Activated T-helper 2 cell treated with anti-CD3 and anti-CD28 coated beads, Interferon-gamma antibody, Interleukin-2, Interleukin-4, amounts not matched to agents 10 μg/mL and 5 μg/mL and 100 μg/mL, durations not matched to agents 14 hours and 24 hours and 36 hours (primary cell): ENCODE measurements around the gene NCAM1. TPM values are rescaled to one million over a fixed set of nuclear protein-coding genes. Genes with fewer than 3 reads are reported as not detected.

Experiments used
- DNase-seq: peaks from one replicate; pipeline ENCODE4 v3.0.0; 2021; ENCODE audit warnings: low spot score
- H3K27ac Mint-ChIP-seq: one replicate; pipeline ENCODE4 v1.8.0; 2021; ENCODE audit warnings: mixed read lengths
- H3K27me3 Mint-ChIP-seq: one replicate; pipeline ENCODE4 v1.8.0; 2021; ENCODE audit warnings: low read depth, mixed read lengths
- H3K36me3 Mint-ChIP-seq: one replicate; pipeline ENCODE4 v1.8.0; 2021; ENCODE audit warnings: low read depth, mixed read lengths
- H3K4me1 Mint-ChIP-seq: one replicate; pipeline ENCODE4 v1.8.0; 2021; ENCODE audit warnings: low read depth, mixed read lengths
- H3K4me3 Mint-ChIP-seq: one replicate; pipeline ENCODE4 v1.8.0; 2021; ENCODE audit warnings: low read depth, mild to moderate bottlenecking, moderate library complexity, mixed read lengths
- H3K9me3 Mint-ChIP-seq: one replicate; pipeline ENCODE4 v1.8.0; 2021; ENCODE audit warnings: mixed read lengths
- intact Hi-C: fragments of 100-400 bp; cut with micrococcal nuclease; formaldehyde crosslinking; loops from one replicate; pipeline ENCODE4 v1.15.1; 2023
- total RNA-seq: library from RNA; stranded (reverse); gene quantifications from 2 replicates; pipeline ENCODE4 v1.2.3, GENCODE V29; 2022

NCAM1 gene
- total RNA-seq, 1 donor from 2014 or later = not detected

DNA sequence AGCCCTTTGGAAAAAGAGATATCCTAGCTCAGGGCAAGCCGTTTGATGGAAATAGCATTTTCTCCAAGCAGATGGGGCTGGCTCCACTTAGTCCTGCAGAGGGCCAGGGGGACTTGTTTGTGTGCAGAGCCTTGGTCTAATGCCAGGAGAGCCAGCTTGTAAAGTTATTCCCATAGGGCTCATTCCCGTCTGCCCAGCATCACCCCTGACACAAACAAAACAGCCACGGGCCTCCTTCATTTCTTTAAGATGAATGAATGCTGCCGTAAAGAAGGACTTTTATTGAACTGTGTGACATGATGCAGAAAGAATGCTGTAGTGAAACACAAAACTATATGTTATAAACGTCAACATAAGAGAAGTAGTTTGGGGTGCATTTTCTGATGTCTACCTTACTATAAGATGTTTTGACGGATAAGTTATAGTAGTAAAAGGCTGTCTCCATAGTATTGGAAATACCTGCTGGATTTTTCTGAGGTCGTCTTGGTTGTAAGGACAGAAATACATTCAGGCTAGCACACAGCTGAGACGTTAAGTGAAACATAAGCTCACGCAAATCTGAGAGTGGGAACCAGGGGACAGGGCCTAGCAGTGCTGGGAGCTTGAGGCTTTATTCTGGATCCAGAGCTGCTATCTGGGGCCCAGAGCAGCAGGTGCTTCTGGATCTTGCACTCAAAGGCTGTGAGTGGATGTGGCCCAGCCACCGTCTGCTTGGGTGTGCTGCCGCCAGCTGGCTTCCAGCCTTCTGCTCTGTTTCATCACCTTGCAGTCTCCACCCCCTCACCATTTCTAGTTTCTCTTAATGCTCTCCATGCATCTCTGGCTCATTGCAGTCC, 53.3 kb downstream of the NCAM1 start:
- H3K27me3 Mint-ChIP-seq = no peaks in the 10 kb centered on the region
- H3K9me3 Mint-ChIP-seq = no peaks in the 10 kb centered on the region
- H3K4me1 Mint-ChIP-seq = no peaks in the 10 kb centered on the region
- no peaks in the 10 kb centered on the region for H3K36me3 Mint-ChIP-seq
- DNase-seq = no peak
- no peak overlapping the region for H3K27ac Mint-ChIP-seq
- intact Hi-C loops = no loop called here
- H3K4me3 Mint-ChIP-seq = no peak overlapping the region

DNA sequence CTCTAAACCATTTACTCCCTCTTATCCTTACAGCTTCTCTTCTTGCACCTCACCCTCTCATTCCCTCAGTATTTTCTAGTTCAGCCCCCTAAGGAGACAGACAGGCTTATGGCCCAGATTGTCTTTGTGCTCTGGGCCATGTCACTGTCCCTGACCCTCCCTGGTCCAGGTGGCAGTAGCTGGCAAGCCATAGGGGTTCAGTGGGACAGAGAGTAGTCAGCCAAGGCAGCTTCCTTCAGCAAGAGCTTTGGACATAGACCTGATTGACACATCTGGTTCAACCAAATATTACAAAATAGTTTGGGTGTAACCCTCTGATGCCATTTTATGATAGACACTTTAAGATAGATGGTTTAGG, 53.9 kb downstream of the NCAM1 start:
- Mint-ChIP-seq H3K27me3 (no peaks in the 10 kb centered on the region), H3K4me3 (no peak overlapping the region), H3K9me3 (no peaks in the 10 kb centered on the region), H3K4me1 (no peaks in the 10 kb centered on the region), H3K27ac (no peak overlapping the region), H3K36me3 (no peaks in the 10 kb centered on the region)
- intact Hi-C loops = no loop called here
- DNase-seq = no peak

DNA sequence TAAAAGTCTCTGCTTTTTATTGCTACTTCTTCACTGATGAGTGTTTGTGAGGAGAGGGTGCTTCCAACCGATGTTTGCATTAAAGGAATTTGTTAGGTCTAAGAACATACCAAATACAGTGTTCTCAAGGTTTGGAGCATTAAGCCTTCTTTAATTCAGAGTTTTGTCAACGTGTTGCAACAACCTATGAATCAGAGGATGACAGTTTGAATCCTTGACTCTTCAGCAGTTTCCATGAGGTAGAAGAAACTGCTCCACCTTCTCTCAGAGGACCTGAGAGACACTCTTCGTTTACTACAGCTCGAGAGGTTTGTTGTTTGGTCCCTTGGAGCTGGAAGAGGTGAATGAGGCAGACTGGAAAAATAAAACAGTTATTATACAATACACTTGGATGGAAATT, 55.7 kb downstream of the NCAM1 start:
- Mint-ChIP-seq H3K27me3 (no peaks in the 10 kb centered on the region), H3K9me3 (no peaks in the 10 kb centered on the region), H3K4me3 (no peak overlapping the region), H3K4me1 (no peaks in the 10 kb centered on the region), H3K27ac (no peak overlapping the region), H3K36me3 (no peaks in the 10 kb centered on the region)
- no peak for DNase-seq
- intact Hi-C loops = no loop called here

DNA sequence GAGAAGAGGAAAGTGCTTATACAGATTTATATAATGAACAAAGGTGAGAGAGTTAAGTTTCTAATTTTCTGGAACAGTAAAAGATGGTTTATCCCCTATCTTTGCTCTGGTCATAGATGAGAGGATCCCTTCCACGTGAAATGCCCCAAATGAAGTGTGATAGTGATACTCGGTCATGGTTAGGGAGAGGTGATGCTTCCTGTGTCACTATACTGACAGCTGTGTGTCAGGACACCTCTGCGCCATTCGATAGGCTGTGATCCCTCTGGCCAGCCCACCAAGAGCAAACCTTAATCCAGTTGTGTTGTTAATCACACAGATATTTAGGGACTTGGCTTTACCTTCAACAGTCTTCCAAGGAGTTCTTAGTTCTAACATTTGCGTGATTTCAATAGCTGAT, 57.7 kb downstream of the NCAM1 start:
- intact Hi-C loops = no loop called here
- Mint-ChIP-seq H3K4me3 (no peak overlapping the region), H3K4me1 (no peaks in the 10 kb centered on the region)

DNA sequence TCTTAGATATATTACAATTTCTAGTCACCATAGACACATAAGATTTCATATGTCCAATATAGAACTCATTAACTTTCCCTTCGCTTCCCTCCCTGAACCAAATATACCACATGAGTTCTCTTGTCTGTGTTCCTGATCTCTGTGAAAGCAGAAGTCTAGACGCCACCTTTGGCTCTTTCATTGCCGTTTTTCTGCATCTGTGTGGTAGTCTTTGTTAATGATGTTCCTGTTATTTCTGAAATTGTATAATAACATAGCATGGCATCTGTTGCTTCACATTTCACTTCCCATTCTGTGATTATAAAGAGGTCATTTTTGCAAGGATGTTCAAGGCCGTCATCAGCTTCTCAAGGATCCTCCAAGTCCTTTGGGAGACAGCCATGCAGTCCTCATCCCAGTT, 58.5 kb downstream of the NCAM1 start:
- DNase-seq = no peak
- Mint-ChIP-seq H3K27me3 (no peaks in the 10 kb centered on the region), H3K4me3 (no peak overlapping the region), H3K4me1 (no peaks in the 10 kb centered on the region), H3K9me3 (no peaks in the 10 kb centered on the region), H3K36me3 (no peaks in the 10 kb centered on the region), H3K27ac (no peak overlapping the region)
- intact Hi-C loops = no loop called here

More for the DNA sequence above, 57.7 kb downstream of the NCAM1 start:
- Mint-ChIP-seq H3K9me3 (no peaks in the 10 kb centered on the region), H3K27ac (no peak overlapping the region), H3K27me3 (no peaks in the 10 kb centered on the region), H3K36me3 (no peaks in the 10 kb centered on the region)
- DNase-seq = no peak

DNA sequence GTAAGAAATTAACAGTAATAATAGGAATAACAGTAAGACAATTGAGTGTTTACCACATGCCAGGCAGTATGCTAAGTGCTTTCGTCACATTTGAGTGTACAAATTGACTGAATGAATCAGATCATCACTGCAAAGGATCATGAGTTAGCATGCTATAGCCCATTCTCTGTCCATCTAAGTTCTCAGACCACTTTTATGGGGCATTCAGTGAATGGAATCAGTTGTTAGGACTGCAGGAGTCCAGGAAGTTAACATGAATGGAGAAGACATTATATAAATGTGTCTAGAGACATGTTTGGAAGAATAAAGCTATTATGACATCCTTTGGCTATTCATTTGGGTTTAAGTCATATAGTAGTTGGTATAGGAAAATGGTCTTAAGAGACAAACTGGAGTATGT, 59.9 kb downstream of the NCAM1 start:
- intact Hi-C loops = no loop called here
- no peak overlapping the region for H3K4me3 Mint-ChIP-seq
- no peaks in the 10 kb centered on the region for H3K4me1 Mint-ChIP-seq
- H3K27me3 Mint-ChIP-seq = no peaks in the 10 kb centered on the region
- DNase-seq = no peak
- no peaks in the 10 kb centered on the region for H3K36me3 Mint-ChIP-seq
- H3K27ac Mint-ChIP-seq = no peak overlapping the region
- no peaks in the 10 kb centered on the region for H3K9me3 Mint-ChIP-seq

DNA sequence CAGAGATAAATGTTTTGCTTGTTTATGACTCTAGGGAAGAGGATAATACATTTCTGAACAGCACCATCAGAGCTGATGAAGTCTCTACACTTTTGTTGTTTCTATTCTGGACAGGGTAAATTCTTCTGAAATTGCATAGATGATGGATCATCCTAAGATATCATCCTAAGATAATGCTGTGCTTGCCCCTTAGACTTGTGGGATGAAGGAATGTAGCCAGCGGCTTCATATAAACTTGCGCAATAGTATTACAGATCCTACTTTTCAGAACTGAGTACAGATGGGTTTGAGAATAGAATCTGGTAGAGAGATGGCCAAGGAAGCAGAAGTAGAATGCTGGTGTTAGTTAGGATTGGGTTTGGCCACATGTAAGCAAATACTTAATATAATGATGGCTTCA, 61.0 kb downstream of the NCAM1 start:
- Mint-ChIP-seq H3K27ac (no peak overlapping the region), H3K36me3 (no peaks in the 10 kb centered on the region), H3K9me3 (no peaks in the 10 kb centered on the region), H3K4me1 (no peaks in the 10 kb centered on the region), H3K27me3 (no peaks in the 10 kb centered on the region), H3K4me3 (no peak overlapping the region)
- intact Hi-C loops = no loop called here
- no peak for DNase-seq

DNA sequence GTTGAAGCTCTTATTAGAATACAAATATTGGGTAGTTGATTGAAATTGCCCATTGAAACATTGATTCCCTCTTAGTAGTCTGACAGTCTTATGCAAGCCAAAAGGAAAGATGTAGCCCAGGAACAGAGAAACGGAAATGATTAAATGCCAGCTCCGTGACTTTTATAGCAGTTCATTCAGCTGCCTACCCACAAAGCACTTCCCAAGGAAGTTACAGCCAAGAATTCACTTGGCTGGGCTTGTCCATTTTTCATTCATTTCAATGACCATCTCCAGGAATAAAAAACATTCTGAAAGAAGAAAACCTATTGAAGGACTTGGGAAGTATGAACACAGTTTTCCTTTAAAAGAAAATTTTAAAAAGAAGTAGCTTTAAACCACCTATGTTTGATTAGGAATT, 62.0 kb downstream of the NCAM1 start:
- intact Hi-C loops = no loop called here
- Mint-ChIP-seq H3K4me3 (no peak overlapping the region), H3K4me1 (no peaks in the 10 kb centered on the region), H3K36me3 (no peaks in the 10 kb centered on the region), H3K27me3 (no peaks in the 10 kb centered on the region), H3K27ac (no peak overlapping the region), H3K9me3 (no peaks in the 10 kb centered on the region)
- no peak for DNase-seq

DNA sequence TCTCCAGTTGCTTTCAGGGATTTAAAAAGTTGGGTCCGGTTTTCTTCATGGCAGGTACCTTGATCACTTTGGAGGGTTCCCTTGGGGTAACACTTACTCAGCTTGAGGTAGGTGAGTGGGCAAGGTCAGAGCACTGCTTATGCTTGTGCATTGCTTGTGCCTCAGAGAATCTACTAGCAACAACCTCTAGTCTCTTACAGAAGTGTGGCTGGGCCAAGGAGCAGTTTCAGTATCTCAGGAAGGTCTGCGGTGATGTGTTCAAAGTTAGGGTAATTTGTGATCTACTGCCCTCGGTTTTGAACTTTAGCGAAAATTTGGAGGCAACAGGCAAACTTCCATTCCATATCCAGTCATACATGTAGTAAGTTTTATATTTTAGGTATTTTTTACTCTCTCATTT, 62.8 kb downstream of the NCAM1 start:
- no peak overlapping the region for H3K27ac Mint-ChIP-seq
- H3K36me3 Mint-ChIP-seq = no peaks in the 10 kb centered on the region
- H3K4me3 Mint-ChIP-seq = no peak overlapping the region
- no peaks in the 10 kb centered on the region for H3K9me3 Mint-ChIP-seq
- no peaks in the 10 kb centered on the region for H3K27me3 Mint-ChIP-seq
- intact Hi-C loops = no loop called here
- no peak for DNase-seq
- no peaks in the 10 kb centered on the region for H3K4me1 Mint-ChIP-seq

DNA sequence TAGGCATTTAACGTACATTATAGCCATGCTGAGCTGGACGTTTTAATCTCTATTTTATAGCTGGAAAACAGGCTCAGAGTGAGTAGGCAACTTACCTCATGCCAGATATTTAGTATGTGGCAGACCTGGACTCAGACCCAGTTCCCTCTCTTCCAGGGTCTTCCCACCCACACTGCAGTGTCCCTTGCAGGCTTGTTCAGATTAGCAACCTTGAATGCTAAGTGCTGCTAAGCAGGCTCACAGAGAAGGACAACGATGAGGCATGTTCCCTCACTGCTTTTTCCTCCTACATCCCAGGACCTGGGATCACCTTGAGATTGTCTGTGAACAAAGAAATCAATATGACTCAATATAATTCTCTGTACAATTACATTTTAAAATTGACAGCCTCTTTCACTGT, 65.6 kb downstream of the NCAM1 start:
- Mint-ChIP-seq H3K27ac (no peak overlapping the region), H3K4me3 (no peak overlapping the region), H3K36me3 (no peaks in the 10 kb centered on the region), H3K4me1 (no peaks in the 10 kb centered on the region), H3K9me3 (no peaks in the 10 kb centered on the region), H3K27me3 (no peaks in the 10 kb centered on the region)
- no peak for DNase-seq
- intact Hi-C loops = no loop called here

DNA sequence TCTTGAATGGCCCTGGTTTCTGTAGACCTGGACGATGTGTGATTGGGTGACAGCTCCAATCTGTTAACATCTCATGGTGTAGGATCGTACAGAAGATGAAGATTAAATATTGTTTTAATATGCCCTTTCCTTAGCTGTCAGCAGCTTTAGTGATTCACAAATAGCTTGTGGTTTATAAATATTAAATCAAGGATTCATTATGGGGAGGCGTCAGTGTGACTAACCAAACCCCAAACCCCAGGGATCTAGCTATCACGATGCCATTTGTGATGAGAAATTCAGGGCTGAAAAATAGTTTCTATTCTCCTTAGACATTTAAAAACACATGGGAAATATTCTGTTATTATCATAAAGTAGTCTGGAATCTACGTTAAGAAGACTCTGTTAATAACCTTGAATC, 73.4 kb downstream of the NCAM1 start:
- H3K36me3 Mint-ChIP-seq = no peaks in the 10 kb centered on the region
- H3K27me3 Mint-ChIP-seq = no peaks in the 10 kb centered on the region
- no peak overlapping the region for H3K4me3 Mint-ChIP-seq
- H3K9me3 Mint-ChIP-seq = no peaks in the 10 kb centered on the region
- intact Hi-C loops = no loop called here
- H3K27ac Mint-ChIP-seq = no peak overlapping the region
- DNase-seq = no peak
- H3K4me1 Mint-ChIP-seq = no peaks in the 10 kb centered on the region

DNA sequence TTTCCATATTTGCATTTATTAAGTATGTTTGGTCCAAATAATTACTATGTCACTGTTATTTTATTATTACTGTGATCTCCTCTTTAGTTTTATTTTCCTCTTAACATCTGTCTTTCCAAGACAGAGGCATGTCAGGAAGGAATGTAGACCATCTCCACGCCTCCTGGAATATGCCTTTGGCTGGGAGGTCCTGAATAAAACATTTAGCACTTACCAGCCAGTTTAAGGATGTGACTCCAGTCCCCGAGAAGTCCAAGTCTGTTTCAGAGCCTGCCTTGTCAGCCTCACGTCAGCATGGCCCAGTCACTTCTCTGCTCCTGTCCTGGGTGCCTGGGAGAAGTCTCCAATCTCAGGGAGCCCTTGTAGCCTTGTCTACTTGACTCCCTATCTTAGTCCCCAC, 74.5 kb downstream of the NCAM1 start:
- Mint-ChIP-seq H3K4me1 (no peaks in the 10 kb centered on the region), H3K27ac (no peak overlapping the region), H3K36me3 (no peaks in the 10 kb centered on the region), H3K4me3 (no peak overlapping the region), H3K27me3 (no peaks in the 10 kb centered on the region), H3K9me3 (no peaks in the 10 kb centered on the region)
- no peak for DNase-seq
- intact Hi-C loops = no loop called here

DNA sequence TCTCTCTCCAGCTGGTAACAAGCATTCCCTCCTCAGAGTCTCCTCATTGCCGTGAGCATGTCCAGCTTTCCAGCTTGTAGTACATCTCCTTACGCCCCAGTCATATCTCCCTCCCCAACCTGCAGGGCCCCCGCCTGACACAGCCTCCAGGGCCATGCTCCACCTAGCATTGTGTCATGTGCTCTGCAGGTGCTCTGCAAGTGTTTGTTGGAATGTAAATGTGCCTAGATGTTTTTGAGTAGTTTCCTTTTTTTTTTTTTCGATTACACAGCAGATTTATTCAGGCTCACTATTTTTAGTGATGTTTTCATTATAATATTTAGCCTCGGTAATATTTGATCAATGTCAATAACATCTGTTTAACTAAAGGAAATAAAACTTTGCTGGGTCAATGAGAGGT, 82.5 kb downstream of the NCAM1 start:
- Mint-ChIP-seq H3K27ac (no peak overlapping the region), H3K4me3 (no peak overlapping the region), H3K9me3 (no peaks in the 10 kb centered on the region), H3K36me3 (no peaks in the 10 kb centered on the region), H3K4me1 (no peaks in the 10 kb centered on the region), H3K27me3 (no peaks in the 10 kb centered on the region)
- DNase-seq = no peak
- intact Hi-C loops = no loop called here

DNA sequence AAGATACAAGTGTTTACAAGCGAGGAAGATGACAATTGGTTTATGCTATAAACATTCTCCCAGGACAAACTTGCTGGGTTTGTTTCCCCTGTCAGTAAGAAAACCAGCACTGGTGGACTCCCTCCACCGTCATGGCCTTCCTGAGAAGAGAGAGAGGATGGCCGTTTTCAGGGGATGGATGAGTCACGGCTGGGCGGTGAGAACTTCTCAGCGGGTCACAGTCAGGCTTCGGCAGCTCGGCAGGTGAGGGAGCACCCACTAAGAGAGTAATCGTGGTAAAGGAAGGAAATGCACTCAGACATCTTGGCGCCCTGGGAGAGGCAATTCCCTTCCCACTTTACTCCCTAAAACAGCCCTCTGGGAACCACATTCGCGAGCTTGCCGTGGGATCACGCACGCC, 83.9 kb downstream of the NCAM1 start:
- Mint-ChIP-seq H3K4me1 (no peaks in the 10 kb centered on the region), H3K27ac (no peak overlapping the region), H3K4me3 (no peak overlapping the region), H3K36me3 (no peaks in the 10 kb centered on the region), H3K9me3 (no peaks in the 10 kb centered on the region), H3K27me3 (no peaks in the 10 kb centered on the region)
- no peak for DNase-seq
- intact Hi-C loops = no loop called here
